Activated gamma-delta T cell treated with anti-CD3 and anti-CD28 coated beads, Interleukin-2, amount 50 U/mL, for 16 hours (primary cell): Measurements from ENCODE around the gene SLC7A11.
"Not testable (repeated sequence)": the region's sequence is repeated elsewhere in the genome, so short reads cannot be mapped to it uniquely, and the experiment has no call there.

Experiments
- DNase-seq: peaks from one replicate; pipeline ENCODE4 v3.0.0-alpha.2; 2020; ENCODE audit warnings: low read depth

SLC7A11 gene

DNA sequence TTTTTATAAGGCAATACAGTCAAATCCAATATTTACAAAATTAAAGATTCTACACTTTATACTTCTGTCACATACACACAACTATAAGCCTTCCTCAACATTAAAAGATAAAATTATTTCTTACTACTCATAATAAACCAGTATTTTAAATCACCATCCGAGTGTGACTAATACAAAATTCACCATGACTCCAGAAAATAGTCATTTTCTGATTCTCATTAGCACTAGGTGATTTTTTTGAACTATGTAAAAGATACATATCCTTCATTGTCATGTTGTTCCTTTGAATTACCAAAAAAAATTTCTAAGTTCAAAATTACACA, 646 bp upstream of the SLC7A11 start:
- no peak for DNase-seq

DNA sequence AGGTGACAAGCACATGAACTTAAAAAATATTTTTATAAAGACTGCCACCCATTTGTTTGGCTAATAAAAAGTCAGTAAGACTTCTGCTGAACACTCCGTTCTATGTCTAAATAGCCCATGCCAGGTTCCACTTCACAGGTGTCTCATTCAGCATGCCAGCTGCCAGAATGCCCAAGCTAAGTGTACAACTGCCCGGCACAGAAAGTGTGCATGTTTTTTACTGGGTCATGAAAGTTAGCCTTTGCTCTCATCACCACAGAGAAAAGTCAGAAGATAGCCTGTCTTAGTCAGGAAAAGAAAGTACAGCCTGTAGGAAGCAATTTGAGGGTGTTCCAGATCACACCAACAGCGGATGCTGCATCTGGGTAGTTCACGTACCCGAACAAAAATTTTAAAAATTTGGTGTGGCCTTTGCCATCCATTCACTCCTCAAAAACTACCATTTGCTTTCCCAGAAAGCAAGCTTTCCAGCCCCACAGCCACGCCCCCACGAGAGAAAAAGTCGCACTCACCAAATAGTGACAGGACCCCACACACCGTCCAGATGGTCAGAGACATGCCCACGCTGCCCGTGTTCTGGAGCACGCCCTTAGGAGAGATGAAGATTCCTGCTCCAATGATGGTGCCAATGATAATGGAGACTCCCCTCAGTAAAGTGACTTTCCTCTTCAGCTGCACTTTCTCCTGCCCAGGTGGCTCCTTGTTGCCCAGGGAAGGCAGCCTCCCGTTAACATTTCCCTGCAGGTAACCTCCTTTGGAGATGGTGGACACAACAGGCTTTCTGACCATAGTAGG, 671 bp downstream of the SLC7A11 start:
- no peak for DNase-seq

DNA sequence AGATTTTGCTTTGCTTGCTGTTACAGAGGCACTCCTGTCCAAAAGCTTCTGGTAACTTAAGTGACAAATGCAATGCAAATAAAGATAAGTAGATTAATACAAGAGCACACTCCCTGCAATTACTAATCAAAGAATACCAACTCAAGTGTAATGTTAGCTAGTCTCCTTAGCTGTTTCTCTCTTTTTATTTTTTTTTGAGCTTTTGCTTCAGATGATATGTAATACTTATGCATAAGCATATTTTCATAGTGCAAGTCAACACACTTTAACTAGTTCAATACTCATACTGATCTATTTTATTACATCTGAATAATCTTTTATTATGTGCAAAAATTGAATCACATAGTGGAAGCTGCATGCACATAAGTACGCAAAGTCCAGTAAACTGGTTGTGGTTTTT, 2.7 kb downstream of the SLC7A11 start:
- DNase-seq: no peak

DNA sequence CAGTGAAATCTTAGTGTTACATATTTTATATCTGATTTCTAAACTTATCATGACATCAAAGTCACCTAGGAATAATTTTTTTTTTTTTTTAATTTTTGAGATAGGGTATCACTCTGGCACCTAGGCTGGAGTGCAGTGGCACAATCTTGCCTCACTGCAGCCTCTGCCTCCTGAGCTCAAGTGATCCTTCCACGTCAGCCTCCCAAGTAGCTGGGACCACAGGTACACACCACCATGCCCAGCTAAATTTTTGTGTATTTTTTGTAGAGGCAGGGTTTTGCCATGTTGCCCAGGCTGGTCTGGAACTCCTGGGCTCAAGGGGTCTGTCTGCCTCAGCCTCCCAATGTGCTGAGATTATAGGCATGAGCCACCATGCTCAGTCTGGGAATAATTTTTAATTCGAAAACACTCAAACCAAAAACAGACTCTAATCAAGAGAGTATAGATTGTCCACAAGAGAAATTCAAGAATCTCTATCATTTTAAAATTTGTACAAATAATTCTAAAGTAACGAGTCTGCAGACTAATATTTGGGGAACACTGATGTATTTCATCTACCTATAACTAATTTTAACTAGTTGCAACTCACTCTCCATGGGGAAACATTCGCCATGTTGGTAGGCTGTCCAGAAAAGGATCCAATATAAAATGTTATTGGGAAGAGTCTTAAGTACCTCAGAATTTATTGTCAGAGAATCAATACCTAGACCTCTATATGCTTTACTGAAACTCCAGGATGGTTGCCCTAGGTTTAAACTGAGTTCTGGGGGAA, 3.4 kb downstream of the SLC7A11 start:
- no peak for DNase-seq

DNA sequence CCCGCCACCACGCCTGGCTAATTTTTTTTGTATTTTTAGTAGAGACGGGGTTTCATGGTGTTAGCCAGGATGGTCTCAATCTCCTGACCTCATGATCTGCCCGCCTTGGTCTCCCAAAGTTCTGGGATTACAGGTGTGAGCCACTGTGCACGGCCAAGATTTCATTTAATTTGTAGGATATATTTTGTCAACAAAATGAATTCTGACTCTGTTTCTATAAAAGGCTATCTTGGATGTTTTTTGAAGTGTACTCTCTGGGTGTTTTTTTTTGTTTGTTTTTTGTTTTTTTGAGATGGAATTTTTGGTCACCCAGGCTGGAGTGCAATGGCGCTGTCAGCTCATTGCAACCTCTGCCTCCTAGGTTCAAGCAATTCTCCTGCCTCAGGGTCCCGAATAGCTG, 5.0 kb downstream of the SLC7A11 start:
- DNase-seq: not testable (repeated sequence)

DNA sequence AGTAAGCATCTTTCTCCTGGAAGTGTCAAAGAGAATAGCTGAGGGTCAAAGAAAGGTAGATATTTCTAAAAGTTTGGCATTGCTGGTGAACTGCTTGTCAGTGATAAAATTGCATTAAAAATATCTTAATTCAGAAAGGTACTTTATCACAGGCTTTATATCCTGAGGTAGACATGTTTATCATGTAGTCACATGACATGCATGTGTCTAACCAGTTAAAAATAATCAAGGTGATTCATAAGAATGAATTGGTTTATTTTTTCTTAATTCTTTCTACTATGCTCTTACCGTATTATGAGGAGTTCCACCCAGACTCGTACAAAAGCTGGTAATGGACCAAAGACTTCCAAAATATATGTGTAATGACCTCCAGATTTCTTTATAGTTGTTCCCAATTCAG, 6.1 kb downstream of the SLC7A11 start:
- DNase-seq: no peak

DNA sequence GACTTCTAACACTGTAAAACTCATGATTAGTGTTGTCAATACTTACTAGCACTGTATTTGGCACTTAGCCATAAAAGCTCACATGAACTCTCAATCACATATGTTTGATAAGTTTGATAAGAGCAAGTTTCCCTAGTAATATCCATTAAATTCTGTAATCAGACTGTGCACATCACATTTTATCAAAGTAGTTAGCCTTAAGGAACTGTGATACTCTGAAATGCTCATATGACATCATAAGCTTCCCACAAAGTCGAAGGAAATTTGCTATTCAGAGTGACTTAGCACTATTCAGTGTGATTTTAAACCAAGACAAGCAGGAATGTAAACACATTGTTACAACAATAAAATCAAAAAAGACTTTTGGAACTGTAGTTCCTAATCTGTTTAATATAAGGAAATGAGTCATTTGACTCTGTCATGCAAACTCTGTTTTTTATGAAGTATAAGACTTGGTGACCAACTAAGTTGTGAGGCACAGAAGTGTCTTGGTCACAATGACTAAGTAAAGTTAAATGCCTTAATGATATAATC, 6.7 kb downstream of the SLC7A11 start:
- DNase-seq: no peak

DNA sequence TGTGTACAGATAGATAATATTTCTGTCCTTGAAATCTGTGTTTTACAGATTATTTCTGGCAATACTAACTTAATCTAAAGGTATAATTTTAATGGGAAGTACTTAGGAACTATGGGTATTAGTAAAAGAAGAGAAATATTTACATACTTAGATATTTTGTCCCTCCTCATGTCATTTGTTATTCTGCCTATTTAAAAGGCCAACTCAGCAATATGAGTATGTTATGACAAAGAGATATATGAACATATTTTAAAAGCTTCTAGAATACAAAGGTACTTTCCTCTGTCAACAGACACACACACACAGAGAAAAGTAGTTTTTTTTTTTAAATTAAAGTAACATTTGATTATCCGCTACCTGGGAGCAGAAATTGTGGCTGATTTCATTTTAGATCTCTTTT, 7.9 kb downstream of the SLC7A11 start:
- DNase-seq: no peak

DNA sequence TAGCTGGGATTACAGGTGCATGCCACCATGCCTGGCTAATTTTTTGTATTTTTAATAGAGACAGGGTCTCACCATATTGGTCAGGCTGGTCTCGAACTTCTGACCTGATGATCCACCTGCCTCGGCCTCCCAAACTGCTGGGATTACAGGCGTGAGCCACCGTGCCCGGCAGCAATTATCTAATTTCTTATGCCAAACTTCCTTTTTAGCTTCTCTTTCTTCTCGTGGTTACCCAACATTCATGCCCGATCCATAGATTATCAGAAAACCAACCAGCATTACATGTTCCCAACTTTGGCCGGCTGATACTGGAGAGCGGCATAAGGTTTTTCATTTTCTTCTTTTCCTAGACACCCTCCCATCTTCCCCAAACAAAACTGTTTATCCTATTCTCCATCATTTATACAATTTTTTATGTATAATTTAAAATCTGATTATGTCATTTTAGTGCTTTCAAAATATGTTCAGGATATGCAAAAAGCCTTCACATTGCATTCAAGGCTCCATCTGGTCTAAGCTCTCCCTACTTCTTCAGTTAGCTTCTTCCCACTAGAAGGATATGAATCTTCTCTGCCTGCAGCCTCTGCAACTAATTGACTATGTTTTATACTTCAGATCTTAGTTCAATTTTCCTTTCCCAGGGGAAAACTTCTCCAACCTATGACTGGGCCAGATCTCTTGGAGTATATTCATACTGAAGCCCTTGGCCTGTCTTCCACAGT, 8.7 kb downstream of the SLC7A11 start:
- DNase-seq: no peak

DNA sequence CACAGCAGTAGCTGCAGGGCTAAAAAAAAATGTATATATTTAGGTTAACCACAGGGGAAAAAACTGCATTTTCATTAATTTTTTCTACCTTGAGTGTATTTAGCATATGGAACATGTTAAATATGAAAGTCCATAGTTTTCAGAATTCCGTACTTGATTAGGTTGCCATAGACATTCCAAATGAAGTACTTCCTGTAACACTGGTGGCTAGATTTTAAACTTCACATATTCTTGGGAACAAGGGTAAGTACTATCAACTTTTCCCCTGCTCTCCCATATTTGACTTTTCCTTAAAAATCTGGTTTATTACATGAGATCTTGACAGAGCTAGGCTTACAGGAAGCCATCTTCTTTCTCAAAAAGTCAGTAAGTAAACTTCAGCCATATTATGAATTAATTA, 9.8 kb downstream of the SLC7A11 start:
- no peak for DNase-seq

DNA sequence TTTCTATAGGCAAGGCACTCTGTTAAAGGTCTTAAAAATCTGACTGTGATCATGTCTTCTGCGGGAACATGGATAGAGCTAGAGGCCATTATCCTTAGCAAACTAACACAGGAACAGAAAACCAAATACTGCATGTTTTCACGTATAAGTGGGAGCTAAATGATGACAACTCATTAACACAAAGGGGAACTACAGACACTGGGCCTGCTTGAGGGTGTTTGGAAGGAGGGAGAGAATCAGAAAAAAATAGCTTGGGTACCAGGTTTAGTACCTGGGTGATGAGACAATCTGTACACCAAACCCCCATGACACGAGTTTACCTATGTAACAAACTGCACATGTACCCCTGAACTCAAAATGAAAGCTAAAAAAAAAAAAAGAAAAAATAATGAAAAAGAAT, 12.1 kb downstream of the SLC7A11 start:
- DNase-seq: no peak

DNA sequence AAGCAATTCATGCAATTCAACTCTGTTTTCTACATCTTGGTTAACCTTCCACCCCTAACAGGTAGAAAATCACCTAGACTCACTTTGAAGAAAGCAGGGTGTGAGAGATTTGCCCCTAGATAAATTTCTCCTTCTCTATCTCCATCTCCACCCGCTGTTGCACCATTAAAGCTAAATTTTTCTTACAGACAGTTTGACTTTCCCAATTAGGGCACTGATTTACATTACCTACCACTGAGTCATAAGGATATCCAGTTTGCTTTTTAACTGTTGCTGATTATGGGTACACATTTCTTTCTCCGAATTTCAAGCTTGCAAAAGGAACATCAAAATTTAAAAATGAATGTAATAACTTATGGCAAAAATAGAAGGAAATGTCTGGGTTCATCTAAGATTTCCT, 13.0 kb downstream of the SLC7A11 start:
- no peak for DNase-seq

DNA sequence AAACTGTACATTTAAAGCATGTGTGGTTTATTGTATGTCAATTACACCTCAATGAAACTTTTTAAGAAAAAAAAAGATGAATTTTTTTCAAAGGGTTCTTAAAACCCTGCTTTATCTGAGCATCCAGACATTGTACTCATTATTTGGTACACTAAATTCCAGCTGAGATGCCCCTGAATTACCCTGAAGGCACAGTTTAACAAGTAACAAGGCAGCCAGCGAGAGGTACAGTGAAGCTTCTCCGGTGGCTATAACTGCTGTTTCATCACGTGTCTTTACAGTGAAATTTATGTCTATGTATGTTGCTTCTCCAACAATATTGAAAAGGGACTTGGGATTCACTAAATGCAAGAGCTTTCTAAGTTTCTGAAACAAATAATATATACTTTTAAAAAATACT, 15.8 kb downstream of the SLC7A11 start:
- DNase-seq: no peak

DNA sequence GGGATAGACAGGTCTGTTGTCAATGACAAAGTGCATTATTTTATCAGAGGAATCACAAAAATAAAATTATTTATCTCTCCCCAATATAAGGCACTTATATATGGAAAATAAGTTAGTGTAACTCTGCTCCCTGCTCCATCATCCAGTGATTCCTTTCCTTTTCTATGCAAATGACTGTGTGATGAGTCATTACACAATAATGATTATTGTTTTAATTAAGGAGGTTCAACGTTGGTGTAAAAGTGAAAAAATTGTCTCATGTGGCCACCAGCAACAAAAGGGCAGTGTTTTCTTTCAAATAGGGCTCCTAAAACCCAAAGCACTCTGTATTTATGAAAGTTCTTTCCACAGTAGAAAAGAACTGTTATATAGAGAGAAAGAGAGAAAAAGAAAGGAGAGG, 16.7 kb downstream of the SLC7A11 start:
- DNase-seq: no peak

DNA sequence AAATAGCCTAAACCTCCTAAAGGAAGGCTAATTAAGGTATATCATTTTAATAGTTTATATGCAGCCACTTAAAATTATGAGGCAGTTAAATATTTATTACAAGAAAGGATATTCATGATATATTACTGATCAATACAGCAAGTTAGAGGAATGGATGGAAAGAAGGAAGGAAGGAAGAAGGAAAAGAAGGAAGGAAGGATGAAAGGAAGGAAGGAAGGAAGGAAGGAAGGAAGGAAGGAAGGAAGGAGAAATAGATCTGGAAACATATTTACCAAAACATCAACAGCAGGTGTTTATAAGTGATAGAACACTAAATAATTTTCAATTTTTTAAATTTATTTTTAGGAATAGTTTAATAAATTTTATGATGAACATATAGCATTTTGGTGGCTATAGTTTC, 17.5 kb downstream of the SLC7A11 start:
- DNase-seq: no peak

DNA sequence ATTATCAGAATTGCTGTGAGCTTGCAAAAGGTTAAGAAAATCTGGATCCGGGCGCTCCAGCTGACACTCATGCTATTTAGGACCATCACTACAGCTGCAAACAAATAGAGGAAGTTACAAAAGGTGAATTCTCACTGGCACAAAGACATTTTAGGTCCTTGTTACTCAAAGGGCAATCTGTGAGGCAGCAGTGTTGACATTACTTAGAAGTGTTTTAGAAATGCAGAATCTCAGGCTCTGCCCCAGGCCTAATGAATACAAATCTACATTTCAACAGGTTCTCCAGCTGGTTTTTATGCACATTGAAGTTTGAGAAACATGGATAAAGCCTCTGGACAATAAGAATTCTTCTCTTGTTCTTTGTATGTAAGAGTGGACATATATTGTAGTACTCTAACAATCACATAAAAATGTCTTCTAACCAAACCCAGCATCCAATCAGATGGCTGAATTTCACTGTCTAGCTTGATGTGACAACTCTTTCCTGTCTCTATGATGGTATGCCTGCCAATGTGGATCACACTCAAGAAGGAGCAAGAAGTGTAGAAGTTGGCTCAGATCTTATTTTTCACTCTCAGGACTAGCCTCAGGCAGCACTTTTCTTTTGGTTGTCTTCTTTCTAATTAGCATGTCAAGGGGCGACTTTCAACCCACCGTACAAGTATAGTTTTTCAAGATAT, 18.8 kb downstream of the SLC7A11 start:
- no peak for DNase-seq

DNA sequence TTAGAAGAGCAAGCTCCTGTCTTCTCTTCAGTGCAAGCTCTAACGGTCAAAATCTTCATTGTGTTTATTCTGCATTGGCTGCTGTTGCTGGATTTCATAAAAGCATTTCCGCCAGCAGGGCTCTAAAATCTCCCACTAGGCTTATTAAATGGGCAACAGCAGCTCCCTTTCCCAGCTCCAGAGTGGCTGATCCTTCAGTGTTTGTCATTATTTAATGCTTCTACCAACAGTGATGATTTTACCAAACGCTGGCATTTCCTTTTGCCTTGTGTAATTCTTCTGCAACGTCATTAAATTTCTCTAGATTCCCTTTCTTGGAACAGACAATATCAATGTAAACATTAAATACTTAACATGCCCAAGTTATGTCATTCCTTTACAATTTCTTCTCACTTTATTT, 20.1 kb downstream of the SLC7A11 start:
- DNase-seq: no peak

DNA sequence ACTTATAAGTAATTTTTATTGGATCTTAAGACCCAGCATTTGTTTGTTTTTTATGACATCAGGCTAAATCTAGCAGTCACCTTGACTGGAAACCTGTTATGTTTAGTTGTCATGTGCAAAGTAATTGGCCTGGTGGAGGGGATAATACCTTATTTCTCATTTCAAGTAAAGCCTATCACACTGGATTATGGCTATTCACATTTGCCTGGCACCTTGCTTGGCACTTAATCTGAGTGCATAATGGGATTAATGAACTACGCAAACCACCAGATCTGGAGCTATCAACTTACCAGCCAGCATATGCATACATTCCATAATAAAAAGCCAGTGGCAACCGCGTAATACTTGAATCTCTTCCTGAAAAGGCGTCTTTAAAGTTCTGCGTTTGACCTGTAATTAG, 23.2 kb downstream of the SLC7A11 start:
- DNase-seq: no peak

DNA sequence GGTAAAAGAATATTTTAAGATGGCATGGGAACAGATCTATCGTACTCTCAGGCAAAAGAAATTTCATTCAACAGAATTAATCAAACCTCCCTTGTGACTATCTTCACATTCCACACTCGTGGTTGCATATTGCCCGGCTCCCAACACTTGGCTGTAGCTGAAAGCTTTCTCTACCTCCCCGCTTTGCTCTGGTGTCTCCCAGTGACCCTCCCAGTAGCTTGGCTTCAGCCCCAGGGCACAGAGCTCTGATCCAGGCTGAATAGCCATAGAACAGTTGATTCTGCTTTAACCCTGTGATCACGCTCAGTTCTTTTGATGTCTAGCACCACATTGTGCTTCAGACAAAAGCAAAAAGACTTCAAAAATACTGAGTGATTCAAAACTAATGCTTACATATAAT, 24.6 kb downstream of the SLC7A11 start:
- DNase-seq: no peak

DNA sequence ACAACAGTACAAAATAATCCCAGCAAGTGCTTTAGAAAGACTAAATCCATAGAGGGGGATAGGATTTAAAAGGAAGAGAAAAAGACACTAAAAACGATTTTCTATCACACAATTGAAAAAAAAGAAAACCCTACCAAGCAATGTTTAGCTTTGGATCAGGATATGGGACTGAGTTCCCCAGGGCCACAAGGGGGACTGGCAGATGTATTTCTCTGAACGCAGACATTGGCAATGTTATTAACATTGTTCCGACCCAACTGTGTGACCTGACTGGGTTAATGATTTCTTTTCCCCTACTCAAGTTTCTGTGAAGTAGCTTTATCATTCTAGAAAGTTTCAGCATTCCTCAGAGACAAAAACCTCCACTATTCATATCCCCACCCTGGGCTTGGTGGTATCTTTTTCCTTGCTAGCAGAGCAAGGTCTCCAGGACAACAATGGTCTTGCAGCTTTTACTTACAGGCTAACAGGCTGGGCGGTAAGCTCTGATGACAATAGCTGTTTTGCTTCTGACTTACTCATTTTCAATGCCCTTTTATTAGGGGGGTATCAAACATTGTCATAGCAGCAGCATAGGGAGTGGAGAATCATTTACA, 25.8 kb downstream of the SLC7A11 start:
- DNase-seq: no peak

DNA sequence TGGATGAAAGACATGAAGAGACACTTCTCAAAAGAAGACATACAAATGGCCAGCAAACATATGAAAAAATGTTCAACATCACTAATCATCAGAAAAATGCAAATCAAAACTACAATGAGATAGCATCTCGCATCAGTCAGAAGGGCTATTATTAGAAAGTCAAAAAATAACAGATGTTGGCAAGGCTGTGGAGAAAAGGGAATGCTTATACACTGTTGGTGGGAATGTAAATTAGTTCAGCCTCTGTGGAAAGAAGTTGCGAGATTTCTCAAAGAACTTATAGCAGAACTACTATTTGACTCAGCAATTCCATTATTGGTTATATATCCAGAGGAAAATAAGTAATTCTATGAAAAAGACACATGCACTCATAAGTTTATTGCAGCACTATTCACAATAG, 31.6 kb downstream of the SLC7A11 start:
- DNase-seq: not testable (repeated sequence)

DNA sequence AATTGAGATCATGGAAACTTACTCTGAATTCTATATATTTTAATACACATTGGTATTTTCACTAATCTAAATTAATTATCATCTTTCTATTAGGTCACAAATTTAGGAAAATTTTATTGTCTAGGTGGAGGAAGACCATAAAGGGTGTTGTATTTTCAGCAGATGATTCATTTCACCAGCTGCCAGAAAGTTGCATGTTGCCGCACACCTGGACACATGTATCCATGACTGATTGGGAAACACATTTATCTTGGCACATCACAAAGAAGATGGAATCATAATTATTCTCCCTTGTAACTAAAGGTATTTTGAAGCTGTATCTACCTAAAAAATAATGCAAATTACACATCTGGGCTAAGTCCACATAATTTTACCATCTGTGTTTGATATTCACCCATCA, 33.1 kb downstream of the SLC7A11 start:
- no peak for DNase-seq
